Chondrocyte (in vitro differentiated cells): ENCODE measurements around the gene AKAP1. TPM values are rescaled to one million over a fixed set of nuclear protein-coding genes. Genes with fewer than 3 reads are reported as not detected.

Experiments
- DNase-seq: peaks from one replicate; pipeline ENCODE4 v3.0.0; 2021; ENCODE audit warnings: mixed read lengths, low spot score
- H3K27ac Mint-ChIP-seq: one replicate; pipeline ENCODE4 v1.8.0; 2021; ENCODE audit warnings: mild to moderate bottlenecking, moderate library complexity, mixed read lengths; ENCODE audit not compliant: unreplicated experiment
- H3K27me3 Mint-ChIP-seq: 2 replicates; pipeline ENCODE4 v1.8.0; 2021; ENCODE audit warnings: low read depth, mixed read lengths
- H3K36me3 Mint-ChIP-seq: 2 replicates; pipeline ENCODE4 v1.8.0; 2021; ENCODE audit warnings: low read depth, mixed read lengths
- H3K4me1 Mint-ChIP-seq: 2 replicates; pipeline ENCODE4 v1.8.0; 2021; ENCODE audit warnings: low read depth, mild to moderate bottlenecking, mixed read lengths
- H3K4me3 Mint-ChIP-seq: one replicate; pipeline ENCODE4 v1.8.0; 2021; ENCODE audit warnings: mild to moderate bottlenecking, moderate library complexity, mixed read lengths; ENCODE audit not compliant: unreplicated experiment
- H3K9me3 Mint-ChIP-seq: 2 replicates; pipeline ENCODE4 v1.8.0; 2021; ENCODE audit warnings: low read depth, mixed read lengths
- CTCF ChIP-seq: fragments of 200-600 bp; sonication (generic); IDR thresholded peaks from 2 replicates; pipeline ENCODE4 v1.5.0; 2021; ENCODE audit warnings: antibody characterized with exemption, mild to moderate bottlenecking, moderate library complexity
- total RNA-seq: library from RNA; stranded (reverse); gene quantifications from 3 replicates; pipeline ENCODE4 v1.2.1, GENCODE V29; 2021

AKAP1 gene
- total RNA-seq, 1 donor from 2014 or later: 14.8 TPM

DNA sequence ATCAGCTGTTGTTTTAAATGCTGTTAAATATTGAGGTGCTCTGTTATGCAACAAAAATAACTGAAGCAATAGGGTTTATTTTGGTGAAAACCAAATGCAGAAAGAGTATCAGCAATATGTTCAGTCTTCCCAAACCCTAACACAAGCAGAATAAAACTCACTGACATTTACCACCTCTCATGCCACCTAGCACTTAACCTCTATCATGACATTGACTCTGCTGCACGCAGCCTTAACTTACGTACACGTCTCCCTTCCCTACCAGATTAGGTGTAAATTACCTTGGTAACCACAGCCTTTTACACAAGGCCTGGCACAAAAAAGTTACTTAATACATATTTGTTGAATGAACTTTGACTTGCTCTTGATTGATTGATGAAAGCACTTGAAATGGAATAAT is 9.9 kb upstream of the AKAP1 start:
- no peak overlapping the region for H3K27ac Mint-ChIP-seq
- H3K9me3 Mint-ChIP-seq: no peaks in the 10 kb centered on the region
- H3K4me3 Mint-ChIP-seq: no peak overlapping the region
- DNase-seq: no peak
- no peaks in the 10 kb centered on the region for H3K36me3 Mint-ChIP-seq
- H3K4me1 Mint-ChIP-seq: peaks cover 5% of the 10 kb centered on the region
- TF ChIP-seq CTCF: no peak
- H3K27me3 Mint-ChIP-seq: peaks cover under 1% of the 10 kb centered on the region

GRCh38 chr17:57075785-57076184 is 9.3 kb upstream of the AKAP1 start:
- H3K27me3 Mint-ChIP-seq: peaks cover 2% of the 10 kb centered on the region
- no peak for DNase-seq
- H3K27ac Mint-ChIP-seq: no peak overlapping the region
- peaks cover 5% of the 10 kb centered on the region for H3K4me1 Mint-ChIP-seq
- H3K4me3 Mint-ChIP-seq: no peak overlapping the region
- no peaks in the 10 kb centered on the region for H3K36me3 Mint-ChIP-seq
- TF ChIP-seq CTCF: no peak
- no peaks in the 10 kb centered on the region for H3K9me3 Mint-ChIP-seq

DNA sequence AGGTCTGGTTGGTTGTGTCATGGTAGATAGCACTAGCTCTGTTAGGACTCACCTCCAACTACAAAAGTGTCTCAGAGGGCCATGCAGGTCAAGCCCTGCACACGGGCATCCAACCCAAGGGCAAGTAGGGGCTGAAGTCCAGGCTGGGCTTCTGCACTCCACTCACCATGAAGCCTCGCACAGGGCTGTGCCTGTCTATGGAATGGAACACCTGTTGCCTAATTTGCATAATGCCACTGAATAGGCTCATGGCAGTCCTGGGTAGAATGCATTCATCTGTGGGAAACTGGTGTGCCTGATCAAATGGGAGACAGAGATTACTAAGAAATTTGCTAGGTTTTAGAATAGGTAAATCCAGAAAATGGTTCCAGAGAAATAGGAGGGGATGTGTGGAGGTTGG is 8.0 kb upstream of the AKAP1 start:
- no peak for TF ChIP-seq CTCF
- no peak for DNase-seq
- Mint-ChIP-seq H3K9me3 (no peaks in the 10 kb centered on the region), H3K4me1 (peaks cover 5% of the 10 kb centered on the region), H3K36me3 (no peaks in the 10 kb centered on the region), H3K27me3 (peaks cover 2% of the 10 kb centered on the region), H3K4me3 (no peak overlapping the region), H3K27ac (no peak overlapping the region)

DNA sequence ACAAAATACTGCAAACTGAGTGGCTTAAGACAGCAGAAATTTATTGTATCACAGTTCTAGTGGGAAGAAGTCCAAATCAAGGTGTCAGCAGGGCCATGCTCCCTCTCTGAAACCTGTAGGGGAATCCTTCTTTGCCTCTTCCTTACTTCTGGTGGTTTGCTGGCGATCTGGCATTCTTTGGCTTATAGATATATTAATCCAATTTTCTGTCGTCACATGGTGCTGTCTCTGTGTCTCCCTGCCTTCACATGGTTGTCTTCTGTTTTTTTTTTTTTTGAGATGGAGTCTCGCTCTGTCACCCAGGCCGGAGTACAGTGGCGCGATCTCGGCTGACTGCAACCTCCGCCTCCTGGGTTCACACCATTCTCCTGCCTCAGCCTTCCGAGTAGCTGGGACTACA is 6.8 kb upstream of the AKAP1 start:
- Mint-ChIP-seq H3K27me3 (peaks cover 2% of the 10 kb centered on the region), H3K9me3 (no peaks in the 10 kb centered on the region), H3K36me3 (no peaks in the 10 kb centered on the region), H3K27ac (no peak overlapping the region), H3K4me1 (no peaks in the 10 kb centered on the region), H3K4me3 (no peak overlapping the region)
- no peak for TF ChIP-seq CTCF
- DNase-seq: no peak

DNA sequence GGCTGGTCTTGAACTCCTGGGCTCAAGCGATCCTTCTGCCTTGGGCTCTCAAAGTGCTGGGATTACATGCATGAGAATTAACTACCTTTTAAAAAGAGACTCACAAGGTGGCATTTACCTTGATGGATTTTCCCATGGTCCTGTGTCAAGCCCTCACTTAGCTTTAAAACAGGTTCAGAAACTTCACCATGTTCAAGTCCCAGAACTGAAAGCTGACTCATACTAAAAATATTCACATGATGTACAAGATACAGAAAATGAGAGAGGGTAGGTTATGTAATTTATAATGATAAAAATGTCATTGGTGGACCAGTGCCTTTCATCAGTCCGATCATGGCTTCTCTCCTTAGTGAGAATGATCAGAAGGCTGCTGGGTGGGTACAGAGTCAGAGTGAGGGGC is 4.3 kb upstream of the AKAP1 start:
- no peak for DNase-seq

More for the DNA sequence above, 4.3 kb upstream of the AKAP1 start:
- Mint-ChIP-seq H3K27ac (no peak overlapping the region), H3K4me3 (no peak overlapping the region), H3K36me3 (no peaks in the 10 kb centered on the region), H3K4me1 (peaks cover 5% of the 10 kb centered on the region), H3K27me3 (peaks cover 2% of the 10 kb centered on the region), H3K9me3 (no peaks in the 10 kb centered on the region)
- TF ChIP-seq CTCF: no peak
